ELF-1 (cell line): Measurements from ENCODE around the gene EXOC4.

Experiments used
- DNase-seq: peaks from one replicate; pipeline ENCODE4 v3.0.0-alpha.2; 2016; ENCODE audit warnings: low read depth, low spot score

EXOC4 gene

GRCh38 chr7:134021836-134022235, 769.0 kb downstream of the EXOC4 start:
- DNase-seq = no peak

- no peak for DNase-seq
These were observed 769.5 kb downstream of the EXOC4 start for GRCh38 chr7:134022286-134022911.

GRCh38 chr7:134024739-134025138, 771.9 kb downstream of the EXOC4 start:
- no peak for DNase-seq

GRCh38 chr7:134028853-134029252, 776.0 kb downstream of the EXOC4 start:
- peak; percentile 39 for DNase-seq

- DNase-seq = no peak
These were observed 776.9 kb downstream of the EXOC4 start for GRCh38 chr7:134029743-134030142.

GRCh38 chr7:134030460-134030865, 777.6 kb downstream of the EXOC4 start:
- DNase-seq = no peak

GRCh38 chr7:134031835-134032617, 779.1 kb downstream of the EXOC4 start:
- DNase-seq = no peak

GRCh38 chr7:134034652-134035051, 781.8 kb downstream of the EXOC4 start:
- DNase-seq = no peak

GRCh38 chr7:134037991-134038390, 785.1 kb downstream of the EXOC4 start:
- DNase-seq = no peak

GRCh38 chr7:134040988-134041387, 788.1 kb downstream of the EXOC4 start:
- no peak for DNase-seq

- no peak for DNase-seq
These were observed 788.6 kb downstream of the EXOC4 start for GRCh38 chr7:134041477-134041876.

- no peak for DNase-seq
These were observed 789.4 kb downstream of the EXOC4 start for GRCh38 chr7:134042307-134042706.

GRCh38 chr7:134044682-134045081, 791.8 kb downstream of the EXOC4 start:
- no peak for DNase-seq

- DNase-seq = no peak
These were observed 792.8 kb downstream of the EXOC4 start for GRCh38 chr7:134045716-134046115.

GRCh38 chr7:134046594-134047128, 793.8 kb downstream of the EXOC4 start:
- DNase-seq = no peak

- no peak for DNase-seq
These were observed 794.8 kb downstream of the EXOC4 start for GRCh38 chr7:134047675-134048074.

GRCh38 chr7:134048166-134048565, 795.3 kb downstream of the EXOC4 start:
- DNase-seq = no peak

- DNase-seq = no peak
These were observed 798.1 kb downstream of the EXOC4 start for GRCh38 chr7:134051020-134051419.

GRCh38 chr7:134056816-134057215, 803.9 kb downstream of the EXOC4 start:
- DNase-seq = no peak

GRCh38 chr7:134058521-134058920, 805.6 kb downstream of the EXOC4 start:
- DNase-seq = no peak

- DNase-seq = peak; percentile 31
These were observed 806.1 kb downstream of the EXOC4 start for GRCh38 chr7:134058980-134059379.

- no peak for DNase-seq
These were observed 807.0 kb downstream of the EXOC4 start for GRCh38 chr7:134059921-134060320.

GRCh38 chr7:134060874-134061273, 808.0 kb downstream of the EXOC4 start:
- no peak for DNase-seq
